ENCODE measurements around the gene NRIP1. TPM values are rescaled to one million over a fixed set of nuclear protein-coding genes. Genes with fewer than 3 reads are reported as not detected.

Gene NRIP1
- total RNA-seq, 2 donors from 2014 or later: 11.9 to 30.9 TPM

DNA sequence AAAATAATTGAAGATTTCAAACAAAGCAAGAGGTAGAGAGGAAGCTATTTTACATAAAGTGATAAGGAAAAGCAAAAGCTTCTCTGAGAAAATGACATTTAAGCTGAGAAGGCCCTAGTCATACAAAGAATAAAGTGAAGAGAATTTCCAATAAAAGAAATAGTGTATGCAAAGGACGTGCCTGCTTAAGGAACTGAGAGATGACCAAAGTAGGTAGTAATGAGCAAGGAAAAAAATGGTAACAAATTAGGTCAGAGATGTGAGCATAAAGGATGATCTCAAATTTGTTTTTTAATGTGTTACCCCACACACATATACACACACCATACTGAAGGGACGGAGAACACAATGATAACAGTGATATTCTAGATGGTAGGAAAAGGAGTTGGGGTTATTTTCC lies 46.4 kb downstream of the NRIP1 start:
- DNase-seq (ENCODE audit: low spot score) (no peak), ATAC-seq (ENCODE audit: insufficient number of reproducible peaks, low FRiP score, low read depth) (no peak)
- H3K4me3 ChIP-seq: no peak overlapping the region
- no peaks in the 10 kb centered on the region for H3K4me1 ChIP-seq (ENCODE audit: control insufficient read depth in 1 of 2, low read depth in 2 of 2)
- H3K9me3 ChIP-seq: no peaks in the 10 kb centered on the region
- TF ChIP-seq CTCF (IDR thresholded peaks at IDR 0.05): no peak
- H3K36me3 ChIP-seq: no peaks in the 10 kb centered on the region
- no peaks in the 10 kb centered on the region for H3K27me3 ChIP-seq (replicated peaks; ENCODE audit: insufficient read depth)
- H3K27ac ChIP-seq: no peak overlapping the region

DNA sequence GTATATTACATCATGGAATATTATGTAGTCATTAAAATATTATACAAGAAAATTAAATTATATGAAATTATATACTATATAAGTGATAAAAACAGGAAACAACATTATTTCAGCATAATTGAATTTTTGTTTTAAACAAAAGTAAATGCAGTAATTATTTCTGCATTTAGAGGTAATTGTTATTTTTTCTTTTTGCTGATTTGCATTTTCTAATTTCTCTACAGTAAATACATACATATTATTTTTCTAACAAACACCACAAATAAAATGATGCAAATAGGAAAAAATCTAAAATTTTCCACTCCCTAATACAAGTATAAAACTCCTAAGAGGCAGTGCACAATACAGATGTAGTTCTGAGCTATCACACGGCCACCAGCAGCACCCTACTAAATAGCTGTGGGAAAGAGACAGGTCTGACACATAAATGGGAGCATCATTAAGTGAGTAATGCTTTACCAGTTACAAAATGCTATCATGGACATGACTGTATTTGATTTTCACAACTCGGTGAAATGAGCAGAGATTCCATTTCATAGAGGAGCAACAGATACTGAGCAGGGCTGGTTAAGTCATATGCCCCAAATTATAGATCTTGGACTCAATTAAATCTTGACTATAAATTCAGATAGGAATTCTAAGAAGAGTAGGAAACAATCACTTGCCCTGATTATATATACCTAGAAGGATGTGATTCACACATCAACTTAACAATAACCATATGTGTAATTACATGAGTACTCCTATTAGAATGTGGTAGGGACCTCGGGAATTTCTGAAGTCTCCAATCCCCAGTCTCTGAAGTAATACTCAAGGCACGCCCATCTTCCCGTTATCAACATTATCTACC lies 49.0 kb downstream of the NRIP1 start:
- no peak for TF ChIP-seq CTCF (IDR thresholded peaks at IDR 0.05)
- H3K9me3 ChIP-seq: no peaks in the 10 kb centered on the region
- DNase-seq (ENCODE audit: low spot score): no peak
- H3K27me3 ChIP-seq (replicated peaks; ENCODE audit: insufficient read depth): no peaks in the 10 kb centered on the region
- H3K36me3 ChIP-seq: no peaks in the 10 kb centered on the region
- no peak for ATAC-seq (ENCODE audit: insufficient number of reproducible peaks, low FRiP score, low read depth)
- no peak overlapping the region for H3K27ac ChIP-seq
- H3K4me3 ChIP-seq: no peak overlapping the region
- H3K4me1 ChIP-seq (ENCODE audit: control insufficient read depth in 1 of 2, low read depth in 2 of 2): no peaks in the 10 kb centered on the region

- Histone ChIP-seq H3K4me3 (no peak overlapping the region), H3K36me3 (no peaks in the 10 kb centered on the region), H3K9me3 (no peaks in the 10 kb centered on the region), H3K27me3 (replicated peaks; ENCODE audit: insufficient read depth) (no peaks in the 10 kb centered on the region), H3K27ac (no peak overlapping the region), H3K4me1 (ENCODE audit: control insufficient read depth in 1 of 2, low read depth in 2 of 2) (no peaks in the 10 kb centered on the region)
- DNase-seq (ENCODE audit: low spot score): no peak
- TF ChIP-seq CTCF (IDR thresholded peaks at IDR 0.05): no peak
- no peak for ATAC-seq (ENCODE audit: insufficient number of reproducible peaks, low FRiP score, low read depth)
Measured at GRCh38 chr21:15014221-15014620, 50.6 kb downstream of the NRIP1 start.

DNA sequence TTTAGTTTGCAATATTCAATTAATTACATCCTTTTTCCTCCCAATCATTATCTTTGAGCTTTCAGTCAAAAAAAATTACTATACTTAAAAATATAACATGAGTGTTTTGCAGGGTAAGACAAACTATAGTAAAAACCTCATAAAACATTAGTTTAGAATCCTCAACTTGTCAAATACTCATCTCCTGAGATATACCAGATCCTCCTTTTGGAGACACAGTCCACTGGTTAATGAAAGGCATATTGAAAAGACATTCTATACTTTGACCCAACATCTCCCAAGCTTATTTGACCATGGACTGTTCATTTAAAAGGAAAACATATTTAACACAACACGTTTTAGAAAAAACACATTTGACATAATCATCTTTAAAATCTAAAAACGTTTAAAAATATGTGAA lies 52.8 kb downstream of the NRIP1 start:
- ATAC-seq (ENCODE audit: insufficient number of reproducible peaks, low FRiP score, low read depth) (no peak), DNase-seq (ENCODE audit: low spot score) (no peak)
- no peak for TF ChIP-seq CTCF (IDR thresholded peaks at IDR 0.05)
- Histone ChIP-seq H3K4me1 (ENCODE audit: control insufficient read depth in 1 of 2, low read depth in 2 of 2) (peaks cover 0 to 6% of the 10 kb centered on the region in 2 donors), H3K36me3 (no peaks in the 10 kb centered on the region), H3K4me3 (no peak overlapping the region), H3K9me3 (no peaks in the 10 kb centered on the region), H3K27me3 (replicated peaks; ENCODE audit: insufficient read depth) (no peaks in the 10 kb centered on the region), H3K27ac (no peak overlapping the region)

GRCh38 chr21:15010645-15011044 lies 54.2 kb downstream of the NRIP1 start:
- Histone ChIP-seq H3K4me3 (no peak overlapping the region), H3K27ac (no peak overlapping the region), H3K9me3 (no peaks in the 10 kb centered on the region), H3K36me3 (no peaks in the 10 kb centered on the region), H3K4me1 (ENCODE audit: control insufficient read depth in 1 of 2, low read depth in 2 of 2) (peaks cover 4 to 11% of the 10 kb centered on the region in 2 donors), H3K27me3 (replicated peaks; ENCODE audit: insufficient read depth) (no peaks in the 10 kb centered on the region)
- no peak for TF ChIP-seq CTCF (IDR thresholded peaks at IDR 0.05)
- ATAC-seq (ENCODE audit: insufficient number of reproducible peaks, low FRiP score, low read depth) (no peak), DNase-seq (ENCODE audit: low spot score) (no peak)
